GM23338 (cell line): Measurements from ENCODE around the gene TUSC1.

Experiments used
- CREB1 ChIP-seq: fragments of 250-450 bp; sonication (Bioruptor Pico); IDR thresholded peaks from 2 replicates; pipeline ENCODE4 v1.5.0; 2020; ENCODE audit warnings: low read depth, mild to moderate bottlenecking, moderate library complexity
- CTCF ChIP-seq, 2 experiments: fragments of 200-600 bp in 1 of 2; sonication (generic) in 1 of 2; conservative IDR thresholded peaks; 2 replicates each; pipeline versions ENCODE4 v1.5.1 to v1.6.1; 2016 to 2017; ENCODE audit warnings: antibody characterized with exemption in 2 of 2, low read depth in 2 of 2, mild to moderate bottlenecking in 2 of 2, moderate library complexity in 1 of 2
- EZH2 ChIP-seq: fragments of 200-600 bp; sonication (generic); IDR thresholded peaks from one replicate; pipeline ENCODE4 v1.8.0; 2017; ENCODE audit warnings: antibody characterized with exemption, mild to moderate bottlenecking, low read depth; ENCODE audit not compliant: unreplicated experiment
- POLR2AphosphoS5 ChIP-seq: IDR thresholded peaks from 2 replicates; pipeline ENCODE4 v1.6.1; 2016; ENCODE audit warnings: antibody characterized with exemption, low read depth
- REST ChIP-seq: IDR thresholded peaks from one replicate; pipeline ENCODE4 v1.6.1; 2018; ENCODE audit warnings: antibody characterized with exemption; ENCODE audit not compliant: unreplicated experiment
- ZNF114 ChIP-seq: fragments of 250-450 bp; sonication (Bioruptor Pico); IDR thresholded peaks from 2 replicates; pipeline ENCODE4 v1.5.0; 2020; ENCODE audit warnings: mild to moderate bottlenecking, moderate library complexity

GRCh38 chr9:25691786-25692185 lies 13.5 kb upstream of the TUSC1 start:
- TF ChIP-seq CTCF (conservative IDR thresholded peaks at IDR 0.05; ENCODE audit: low read depth in 2 of 2) (no peak), REST (no peak), POLR2AphosphoS5 (no peak), EZH2 (no peak), CREB1 (CRISPR knock-in tag) (no peak), ZNF114 (CRISPR knock-in tag) (no peak)
